HG02938 (cell line): ENCODE results near the gene TNMD.

Source experiments
- ATAC-seq: cut with Tn5 transposase; IDR thresholded peaks from one replicate; pipeline ENCODE4 v1.9.1; 2021; ENCODE audit warnings: mild to moderate bottlenecking, moderate library complexity; ENCODE audit not compliant: unreplicated experiment

TNMD gene

GRCh38 chrX:100643956-100644860, 59.5 kb downstream of the TNMD start, which contains the start of gene SRPX2:
Gene SRPX2, plus strand, starts transcription at chrX:100644199. Its CDS starts 2,124 bp downstream, at chrX:100646323.
- ATAC-seq: no peak

DNA sequence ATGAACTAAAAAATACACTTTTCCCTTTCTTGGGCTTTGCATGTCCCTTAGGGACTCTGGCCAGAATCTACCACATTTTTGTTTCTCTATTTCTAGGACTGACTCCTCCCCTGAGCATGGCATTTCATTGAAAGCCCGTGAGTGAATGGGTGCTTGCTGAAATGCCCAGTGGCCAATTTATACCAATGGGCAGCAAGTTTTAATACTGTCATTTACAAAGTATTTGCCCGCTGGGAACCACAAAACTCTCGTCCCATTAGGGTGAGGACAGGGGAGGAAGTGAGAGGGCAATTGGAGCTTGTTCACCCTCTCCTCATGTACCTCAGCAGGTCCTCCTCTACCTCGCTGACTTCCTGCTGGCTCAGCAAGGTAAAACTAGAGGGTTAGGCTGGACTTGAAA, 60.4 kb downstream of the TNMD start:
- no peak for ATAC-seq

- ATAC-seq: no peak
Observed at GRCh38 chrX:100647095-100647494, 62.4 kb downstream of the TNMD start.

- no peak for ATAC-seq
Observed at GRCh38 chrX:100647739-100648138, 63.0 kb downstream of the TNMD start.

- no peak for ATAC-seq
Observed at GRCh38 chrX:100648458-100649417, 64.0 kb downstream of the TNMD start.
